ENCODE measurements around the gene EPHA2. TPM values are rescaled to one million over a fixed set of nuclear protein-coding genes. Genes with fewer than 3 reads are reported as not detected.

The EPHA2 gene
- total RNA-seq, 1 donor from 2014 or later, result 62.2 TPM

- no peak for DNase-seq
Measured at GRCh38 chr1:16092097-16092922, 63.6 kb downstream of the EPHA2 start.

GRCh38 chr1:16091296-16091695, 64.6 kb downstream of the EPHA2 start:
- DNase-seq, result no peak

GRCh38 chr1:16090076-16090826, 65.6 kb downstream of the EPHA2 start:
- DNase-seq, result no peak

- DNase-seq, result no peak
Measured at GRCh38 chr1:16088996-16089395, 66.9 kb downstream of the EPHA2 start.

GRCh38 chr1:16088351-16088911, 67.4 kb downstream of the EPHA2 start:
- DNase-seq, result no peak

GRCh38 chr1:16087733-16088132, 68.1 kb downstream of the EPHA2 start:
- DNase-seq, result no peak

- no peak for DNase-seq
Measured at GRCh38 chr1:16085522-16085921, 70.3 kb downstream of the EPHA2 start.

GRCh38 chr1:16083486-16083885, 72.4 kb downstream of the EPHA2 start:
- no peak for DNase-seq

GRCh38 chr1:16082283-16083038, 73.4 kb downstream of the EPHA2 start:
- DNase-seq, result peak; percentile 62

GRCh38 chr1:16081636-16082035, 74.2 kb downstream of the EPHA2 start:
- no peak for DNase-seq

GRCh38 chr1:16080422-16081150, 75.3 kb downstream of the EPHA2 start:
- no peak for DNase-seq

- DNase-seq, result peak; percentile 91
Measured at GRCh38 chr1:16078925-16079656, 76.8 kb downstream of the EPHA2 start.

- no peak for DNase-seq
Measured at GRCh38 chr1:16077406-16078245, 78.2 kb downstream of the EPHA2 start.

GRCh38 chr1:16076865-16077238, 79.0 kb downstream of the EPHA2 start:
- DNase-seq, result no peak

- DNase-seq, result no peak
Measured at GRCh38 chr1:16076031-16076864, 79.6 kb downstream of the EPHA2 start.

- DNase-seq, result no peak
Measured at GRCh38 chr1:16075337-16076030, 80.4 kb downstream of the EPHA2 start.
